Measurements from ENCODE around the gene SMTNL2.
"Not testable (repeated sequence)": the region's sequence is repeated elsewhere in the genome, so short reads cannot be mapped to it uniquely, and the experiment has no call there.

The SMTNL2 gene

DNA sequence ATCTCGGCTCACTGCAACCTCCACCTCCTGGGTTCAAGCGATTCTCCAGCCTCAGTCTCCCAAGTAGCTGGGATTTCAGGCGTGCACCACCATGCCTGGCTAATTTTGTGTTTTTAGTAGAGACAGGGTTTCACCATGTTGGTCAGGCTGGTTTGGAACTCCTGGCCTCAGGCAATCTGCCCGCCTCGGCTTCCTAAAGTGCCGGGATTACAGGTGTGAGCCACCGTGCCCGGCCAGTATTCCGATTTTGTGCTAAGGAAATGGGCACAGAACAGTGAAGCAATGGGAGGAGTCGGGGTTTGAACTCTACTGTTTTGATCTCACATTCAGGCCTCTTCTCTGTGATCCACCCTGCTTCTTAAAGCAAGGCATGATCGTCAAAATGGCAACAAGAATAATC lies 20.4 kb downstream of the SMTNL2 start:
- not testable (repeated sequence) for DNase-seq

DNA sequence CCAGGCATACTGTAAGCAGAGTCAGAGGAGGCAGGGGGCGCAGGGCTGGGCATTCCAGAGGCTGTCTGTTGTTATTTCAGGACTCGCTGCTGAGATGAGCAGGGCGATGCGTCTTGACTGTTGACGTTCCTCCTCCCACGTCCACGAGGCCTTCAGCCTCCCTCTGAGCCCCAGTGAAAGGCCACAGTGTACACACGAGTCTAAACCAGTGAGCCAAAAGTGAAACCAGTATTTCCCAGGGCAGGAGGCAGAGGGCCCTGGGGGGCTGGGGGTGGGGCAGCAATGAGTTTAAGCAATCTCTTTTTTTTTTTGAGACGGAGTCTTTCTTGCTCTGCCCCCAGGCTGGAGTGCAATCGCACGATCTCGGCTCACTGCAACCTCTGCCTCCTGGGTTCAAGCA lies 21.5 kb downstream of the SMTNL2 start:
- no peak for DNase-seq

DNA sequence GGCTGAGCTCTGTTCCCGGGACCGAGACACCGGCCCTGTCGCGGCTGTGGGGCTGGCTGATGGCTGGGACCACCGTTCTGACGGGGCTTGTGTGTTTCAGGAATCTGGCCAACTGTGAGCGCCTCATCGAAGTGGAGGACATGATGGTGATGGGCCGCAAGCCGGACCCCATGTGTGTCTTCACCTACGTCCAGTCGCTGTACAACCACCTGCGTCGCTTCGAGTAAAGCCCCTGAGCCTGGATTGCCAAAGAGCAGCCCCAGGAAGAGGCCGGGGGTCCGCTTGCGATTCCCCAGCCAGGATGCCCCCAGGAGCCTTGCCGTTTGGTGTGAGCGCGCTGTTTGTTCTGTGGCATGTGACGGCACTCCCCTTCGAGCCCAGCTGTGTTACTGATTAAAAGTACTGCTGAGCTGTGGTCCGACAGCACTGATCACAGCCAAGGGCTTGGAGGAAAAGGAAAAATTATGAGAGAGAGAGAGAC lies 23.0 kb downstream of the SMTNL2 start:
- no peak for DNase-seq

GRCh38 chr17:4607773-4608187 lies 23.5 kb downstream of the SMTNL2 start:
- no peak for DNase-seq

DNA sequence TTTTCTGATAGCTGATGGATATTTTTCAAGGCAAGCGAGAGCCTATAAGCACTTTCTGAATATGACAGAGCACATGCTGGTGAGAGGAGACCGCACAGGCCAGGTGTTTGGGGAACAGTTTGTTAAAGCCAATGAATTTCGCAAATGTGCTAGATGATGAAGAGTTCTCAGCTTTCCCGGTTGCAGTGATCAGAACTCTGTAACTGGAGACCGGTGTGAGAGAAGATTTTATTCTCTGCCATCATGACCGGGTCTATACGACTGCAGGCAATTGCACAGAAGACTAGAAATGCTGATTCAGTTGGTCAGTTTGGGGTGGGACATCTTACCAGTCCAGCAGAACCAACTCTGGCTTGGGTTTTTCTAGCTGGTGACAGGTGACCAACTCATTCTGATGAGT lies 25.4 kb downstream of the SMTNL2 start:
- DNase-seq, result no peak

DNA sequence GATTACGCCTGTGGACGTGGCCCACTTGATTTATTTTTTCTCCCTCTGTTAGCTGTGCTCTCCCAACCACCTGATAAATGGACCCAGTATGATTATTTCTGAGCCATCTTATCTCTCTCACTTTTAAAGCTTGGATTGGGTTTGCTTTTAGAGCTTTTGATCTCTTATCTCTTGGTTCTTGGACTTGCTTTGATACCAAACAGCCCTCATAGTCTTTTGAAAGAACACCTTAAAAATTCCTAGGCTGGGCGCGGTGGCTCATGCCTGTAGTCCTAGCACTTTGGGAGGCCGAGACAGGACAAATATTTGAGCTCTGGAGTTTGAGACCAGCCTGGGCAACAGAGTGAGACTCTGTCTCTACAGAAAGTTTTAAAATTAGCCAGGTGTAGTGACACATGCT lies 25.8 kb downstream of the SMTNL2 start:
- DNase-seq, result no peak

- no peak for DNase-seq
Observed at GRCh38 chr17:4610656-4611055, 26.3 kb downstream of the SMTNL2 start.

DNA sequence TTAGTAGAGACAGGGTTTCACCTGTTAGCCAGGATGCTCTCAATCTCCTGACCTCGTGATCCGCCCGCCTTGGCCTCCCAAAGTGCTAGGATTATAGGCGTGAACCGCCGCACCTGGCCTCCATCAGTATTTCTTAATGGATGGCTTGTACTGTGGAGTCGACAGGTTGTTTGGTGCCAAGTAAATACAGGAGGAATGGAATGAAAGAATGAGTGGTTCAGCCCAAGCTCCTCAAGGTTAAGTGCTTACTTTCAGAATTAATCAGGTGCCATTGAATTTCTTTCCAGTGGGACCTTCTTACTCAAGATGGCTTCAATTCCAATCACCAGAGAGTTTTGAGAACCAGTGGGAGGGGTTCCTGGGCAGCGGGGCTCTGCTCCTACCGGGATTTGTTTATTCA lies 32.1 kb downstream of the SMTNL2 start:
- no peak for DNase-seq

DNA sequence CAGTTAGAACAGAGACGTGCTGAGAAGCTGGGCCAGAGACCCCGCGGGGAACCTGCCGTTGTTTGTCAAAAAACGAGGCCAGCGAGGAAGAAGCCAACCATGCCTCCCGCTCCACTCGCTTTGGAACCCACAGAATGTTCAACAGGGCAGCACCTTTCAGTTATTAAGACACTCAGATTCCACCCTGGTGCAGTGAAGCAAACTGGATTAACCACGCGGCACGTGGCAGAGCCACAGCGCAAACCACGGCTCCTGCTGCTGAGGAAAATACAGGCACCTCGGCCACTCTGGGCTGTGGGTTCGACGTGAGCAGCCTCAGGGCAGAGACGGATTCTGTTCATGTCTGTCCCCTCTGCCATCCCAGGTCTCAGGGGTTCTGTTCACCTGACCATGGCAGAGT lies 32.8 kb downstream of the SMTNL2 start:
- no peak for DNase-seq

- DNase-seq, result no peak
Observed at GRCh38 chr17:4617590-4618351, 33.4 kb downstream of the SMTNL2 start.

DNA sequence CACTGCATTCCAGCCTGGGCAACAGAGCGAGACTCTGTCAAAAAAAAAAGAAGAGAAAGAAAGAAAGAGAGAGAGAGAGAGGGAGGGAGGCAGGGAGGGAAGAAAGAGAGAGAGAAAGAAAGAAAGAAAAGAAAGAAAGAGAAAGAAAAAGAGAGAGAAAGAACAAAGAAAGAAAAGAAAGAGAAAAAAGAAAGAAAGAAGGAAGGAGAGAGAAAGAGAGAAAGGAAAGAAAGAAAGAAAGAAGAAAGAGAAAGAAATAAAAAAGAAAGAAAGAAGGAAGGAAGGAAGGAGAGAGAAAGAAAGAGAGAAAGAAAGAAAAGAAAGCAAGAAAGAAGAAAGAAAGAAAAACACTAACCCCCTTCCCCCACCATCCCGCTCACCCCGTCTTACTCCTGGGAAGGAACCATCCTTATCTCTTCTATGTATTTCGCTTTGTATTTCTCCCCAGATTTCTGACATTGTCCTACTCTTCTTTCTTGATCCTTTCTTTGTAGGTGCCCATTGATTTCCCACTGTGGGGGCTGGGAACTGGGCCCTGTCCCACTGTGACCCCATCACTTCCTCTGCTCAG lies 36.3 kb downstream of the SMTNL2 start:
- no peak for DNase-seq

GRCh38 chr17:4622375-4622774 lies 38.0 kb downstream of the SMTNL2 start:
- DNase-seq, result no peak

- DNase-seq, result no peak
Observed at GRCh38 chr17:4623249-4623648, 38.9 kb downstream of the SMTNL2 start.

- DNase-seq, result not testable (repeated sequence)
Observed at GRCh38 chr17:4624451-4624911, 40.2 kb downstream of the SMTNL2 start.

GRCh38 chr17:4625181-4625617 lies 40.9 kb downstream of the SMTNL2 start:
- DNase-seq, result no peak

DNA sequence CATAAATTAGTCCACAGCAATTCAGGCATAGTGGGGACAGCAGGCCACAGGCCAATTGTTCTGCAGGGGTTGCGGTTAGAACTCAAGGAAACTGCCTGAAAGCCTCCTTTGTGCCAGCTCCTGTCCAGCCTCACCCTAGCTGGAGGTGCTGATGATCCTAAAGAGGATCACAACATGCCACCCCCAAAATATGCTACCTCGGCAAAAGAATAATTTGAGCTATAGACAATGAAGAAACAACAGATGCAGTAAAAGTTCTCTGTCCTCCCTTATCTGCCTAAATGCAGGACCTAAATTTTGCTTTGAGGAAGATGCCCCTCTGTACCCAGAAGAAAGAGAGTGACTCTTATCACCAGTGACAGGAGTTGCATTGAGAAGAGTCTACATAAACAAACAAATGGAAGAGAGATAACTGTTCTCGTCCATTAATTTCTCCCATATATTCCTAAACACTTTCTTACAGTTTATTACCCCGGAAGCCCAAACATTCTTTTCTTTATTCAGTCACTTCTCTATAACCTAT lies 42.5 kb downstream of the SMTNL2 start:
- no peak for DNase-seq

DNA sequence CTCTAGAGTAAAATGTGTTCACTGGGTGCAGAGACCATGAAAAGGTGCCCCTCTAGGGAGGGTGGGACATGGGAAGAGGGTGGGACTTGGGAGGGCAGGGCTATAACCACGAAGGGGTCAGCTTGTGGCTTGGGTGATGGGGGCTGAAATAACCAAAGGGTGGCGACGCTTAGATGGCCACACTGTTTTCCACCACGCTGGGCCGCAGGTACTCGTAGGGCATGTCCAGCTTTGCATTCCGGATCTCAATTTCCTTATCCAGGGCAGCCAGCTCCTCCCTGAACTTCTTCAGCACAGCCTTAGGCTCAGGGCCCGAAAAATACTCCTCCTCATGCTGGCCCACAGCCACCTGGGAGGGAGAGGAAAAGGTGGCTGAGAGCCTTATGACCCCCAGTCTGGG lies 47.1 kb downstream of the SMTNL2 start:
- no peak for DNase-seq

GRCh38 chr17:4631836-4632580 lies 47.7 kb downstream of the SMTNL2 start:
- DNase-seq, result no peak

- DNase-seq, result no peak
Observed at GRCh38 chr17:4632581-4632920, 48.2 kb downstream of the SMTNL2 start.

DNA sequence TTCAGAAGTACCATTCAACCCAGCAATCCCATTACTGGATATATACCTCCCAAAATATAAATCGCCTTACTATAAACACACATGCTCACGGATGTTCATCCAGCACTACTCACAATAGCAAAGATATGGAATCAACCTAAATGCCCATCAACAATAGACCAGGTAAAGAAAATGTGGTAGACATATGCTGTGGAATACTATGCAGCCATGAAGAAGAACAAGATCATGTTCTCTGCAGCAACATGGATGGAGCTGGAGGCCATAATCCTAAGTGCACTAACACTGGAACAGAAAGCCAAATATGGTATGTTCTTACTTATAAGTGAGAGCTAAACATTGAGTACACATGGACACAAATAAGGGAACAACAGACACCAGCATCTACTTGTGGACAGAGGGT lies 49.3 kb downstream of the SMTNL2 start:
- DNase-seq, result no peak

- DNase-seq, result no peak
Observed at GRCh38 chr17:4634976-4635375, 50.6 kb downstream of the SMTNL2 start.

DNA sequence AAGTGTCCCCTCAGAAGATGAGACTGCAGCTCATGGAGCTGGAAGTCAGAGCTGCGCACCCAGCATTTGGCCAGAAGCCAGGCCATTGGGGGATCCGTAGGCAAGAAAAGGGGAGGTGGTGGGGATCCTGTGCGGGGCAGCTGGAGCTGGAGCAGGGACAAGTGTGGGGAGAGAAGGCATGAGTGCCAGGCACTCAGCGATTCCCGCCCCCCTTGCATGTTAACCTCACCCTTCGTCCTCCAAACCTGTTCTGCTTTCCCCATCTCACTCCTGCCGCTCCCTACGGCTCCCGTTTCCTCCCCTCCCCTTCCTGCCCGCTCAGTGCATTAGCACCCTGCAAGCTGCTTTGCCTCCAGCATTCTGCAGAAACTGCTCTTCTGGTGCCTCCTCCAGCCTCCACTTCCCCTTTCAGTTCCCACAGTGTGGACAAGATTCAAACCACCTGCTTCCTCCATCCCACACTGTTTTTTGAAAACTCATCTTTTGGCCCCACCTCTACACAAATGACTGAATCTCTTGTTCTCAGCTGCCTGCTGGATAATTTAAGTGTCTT lies 51.6 kb downstream of the SMTNL2 start:
- peak; percentile 42 for DNase-seq

- no peak for DNase-seq
Observed at GRCh38 chr17:4636474-4637100, 52.3 kb downstream of the SMTNL2 start.
